NCI-H1048 (cell line): ENCODE results near the gene ARRDC1.
"Not testable (repeated sequence)": the region's sequence is repeated elsewhere in the genome, so short reads cannot be mapped to it uniquely, and the experiment has no call there.

Source experiments
- DNase-seq: peaks from one replicate; lab custom pipeline; 2025; lab: John Stamatoyannopoulos, UW

ARRDC1 gene

DNA sequence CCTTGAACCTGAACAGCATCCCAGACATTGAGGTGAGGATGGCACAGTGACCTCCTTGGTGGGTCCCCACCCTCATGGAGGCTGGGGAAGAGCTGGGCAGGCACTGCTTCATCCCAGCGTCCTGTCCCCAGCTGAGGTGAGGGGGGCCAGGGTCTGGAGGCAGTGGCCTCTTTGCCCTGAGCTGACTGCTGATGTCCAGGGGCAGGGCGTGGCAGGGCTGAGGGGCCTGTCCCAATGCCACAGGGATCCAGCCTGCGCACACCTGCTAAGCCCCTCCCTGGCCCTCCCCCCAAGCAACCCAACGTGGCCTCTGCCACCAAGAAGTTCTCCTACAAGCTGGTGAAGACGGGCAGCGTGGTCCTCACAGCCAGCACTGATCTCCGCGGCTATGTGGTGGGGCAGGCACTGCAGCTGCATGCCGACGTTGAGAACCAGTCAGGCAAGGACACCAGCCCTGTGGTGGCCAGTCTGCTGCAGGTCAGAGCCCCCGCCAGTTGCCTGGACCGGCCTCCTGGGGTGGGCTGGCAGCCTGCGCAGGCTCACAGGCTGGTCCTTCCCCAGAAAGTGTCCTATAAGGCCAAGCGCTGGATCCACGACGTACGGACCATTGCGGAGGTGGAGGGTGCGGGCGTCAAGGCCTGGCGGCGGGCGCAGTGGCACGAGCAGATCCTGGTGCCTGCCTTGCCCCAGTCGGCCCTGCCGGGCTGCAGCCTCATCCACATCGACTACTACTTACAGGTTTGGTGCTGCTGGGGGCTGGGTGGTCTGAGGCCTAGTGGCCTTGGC, 8.4 kb downstream of the ARRDC1 start:
- DNase-seq, result no peak

DNA sequence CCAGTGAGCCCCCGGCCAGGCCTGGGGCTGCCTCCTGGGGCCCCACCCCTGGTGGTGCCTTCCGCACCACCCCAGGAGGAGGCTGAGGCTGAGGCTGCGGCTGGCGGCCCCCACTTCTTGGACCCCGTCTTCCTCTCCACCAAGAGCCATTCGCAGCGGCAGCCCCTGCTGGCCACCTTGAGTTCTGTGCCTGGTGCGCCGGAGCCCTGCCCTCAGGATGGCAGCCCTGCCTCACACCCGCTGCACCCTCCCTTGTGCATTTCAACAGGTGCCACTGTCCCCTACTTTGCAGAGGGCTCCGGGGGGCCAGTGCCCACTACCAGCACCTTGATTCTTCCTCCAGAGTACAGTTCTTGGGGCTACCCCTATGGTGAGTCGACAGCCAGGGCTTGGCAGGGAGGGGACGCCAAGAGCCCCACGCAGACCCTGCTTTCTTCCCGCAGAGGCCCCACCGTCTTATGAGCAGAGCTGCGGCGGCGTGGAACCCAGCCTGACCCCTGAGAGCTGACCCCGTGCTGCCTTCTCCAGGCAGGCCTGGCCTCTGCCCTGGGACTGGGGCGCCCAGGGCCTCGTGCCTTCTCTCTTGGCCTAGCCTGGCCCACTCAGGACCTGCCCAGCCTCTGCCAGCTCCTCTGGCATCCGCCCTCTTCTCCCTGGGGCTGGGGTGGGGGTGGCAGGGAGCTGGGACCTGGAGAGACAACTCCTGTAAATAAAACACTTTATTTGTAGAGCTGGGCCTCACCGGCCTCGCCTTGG, 9.3 kb downstream of the ARRDC1 start:
- DNase-seq, result no peak

DNA sequence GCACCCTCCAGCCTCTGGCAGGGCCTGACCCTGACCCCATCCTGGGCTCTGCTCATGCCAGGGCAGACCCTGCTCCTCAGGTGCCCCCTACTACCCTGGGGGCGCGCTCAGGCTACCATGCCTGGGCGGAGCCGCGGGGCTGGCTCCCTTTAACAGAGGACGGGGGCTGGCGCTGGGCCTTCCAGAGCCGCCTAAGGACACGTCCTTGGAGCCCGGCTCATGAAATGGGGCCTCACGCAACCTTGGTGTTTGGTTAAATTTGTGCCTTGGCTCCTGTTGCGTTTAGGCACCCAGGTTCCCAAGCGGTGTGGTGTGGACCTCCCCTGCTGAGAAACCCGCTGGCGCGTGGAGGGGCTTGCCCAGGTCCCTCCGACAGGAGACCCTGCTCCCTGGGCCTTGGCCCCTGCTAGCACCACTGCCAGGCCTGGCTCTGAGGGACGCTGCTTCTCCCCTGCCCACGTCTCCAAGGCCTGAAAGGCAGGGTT, 9.9 kb downstream of the ARRDC1 start:
- DNase-seq, result no peak

DNA sequence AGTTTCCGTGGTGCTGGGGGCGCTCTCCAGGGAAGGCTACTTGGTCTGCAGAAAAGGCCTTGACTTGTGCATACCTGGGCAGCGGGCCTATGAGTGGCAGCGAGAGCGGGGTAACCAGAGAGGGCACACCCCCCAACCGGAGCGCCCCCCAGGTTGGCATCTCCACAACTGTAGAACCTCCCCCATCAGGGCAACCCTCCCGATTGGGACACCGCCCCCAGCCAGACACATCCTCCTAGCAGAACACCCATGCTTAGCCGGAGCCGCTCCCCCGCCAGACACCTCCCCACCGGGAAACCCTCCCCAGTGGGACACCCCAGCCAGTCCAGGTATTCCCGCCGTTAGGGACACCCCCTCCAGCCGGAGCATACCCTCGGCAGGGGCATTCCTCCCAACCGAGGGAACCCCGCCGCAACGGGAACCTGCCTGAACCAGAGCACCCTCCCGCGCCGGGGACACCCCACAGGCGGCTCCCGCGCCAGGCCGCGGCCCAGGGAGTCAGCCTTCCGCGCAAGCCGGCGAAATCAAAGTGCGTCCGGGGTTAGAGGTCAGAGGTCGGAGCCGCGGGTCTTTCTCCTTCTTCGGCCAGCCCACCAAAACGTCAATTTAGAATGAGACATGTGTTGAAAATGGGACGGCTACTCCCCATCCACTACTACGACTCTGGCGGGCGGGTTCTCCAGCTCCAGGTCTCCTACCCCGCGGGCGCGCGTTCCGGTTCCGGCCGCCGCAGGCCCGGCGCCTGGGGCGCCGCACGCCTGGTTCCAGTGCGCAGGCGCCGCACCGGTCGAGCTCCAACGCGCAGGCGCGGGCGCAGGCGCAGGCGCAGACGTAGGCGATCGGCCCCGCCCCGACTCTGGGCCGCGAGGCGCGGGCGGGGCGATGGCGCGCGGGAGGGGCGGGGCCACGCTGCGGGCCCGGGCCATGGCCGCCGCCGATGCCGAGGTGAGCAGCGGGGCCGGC, 12.9 kb downstream of the ARRDC1 start, which contains the start of gene EHMT1:
TSS of gene EHMT1 (plus strand) at position 901 of the 963 bp plus-strand sequence. CDS start at position 925, 24 bp downstream.
- peak; percentile 78 for DNase-seq

DNA sequence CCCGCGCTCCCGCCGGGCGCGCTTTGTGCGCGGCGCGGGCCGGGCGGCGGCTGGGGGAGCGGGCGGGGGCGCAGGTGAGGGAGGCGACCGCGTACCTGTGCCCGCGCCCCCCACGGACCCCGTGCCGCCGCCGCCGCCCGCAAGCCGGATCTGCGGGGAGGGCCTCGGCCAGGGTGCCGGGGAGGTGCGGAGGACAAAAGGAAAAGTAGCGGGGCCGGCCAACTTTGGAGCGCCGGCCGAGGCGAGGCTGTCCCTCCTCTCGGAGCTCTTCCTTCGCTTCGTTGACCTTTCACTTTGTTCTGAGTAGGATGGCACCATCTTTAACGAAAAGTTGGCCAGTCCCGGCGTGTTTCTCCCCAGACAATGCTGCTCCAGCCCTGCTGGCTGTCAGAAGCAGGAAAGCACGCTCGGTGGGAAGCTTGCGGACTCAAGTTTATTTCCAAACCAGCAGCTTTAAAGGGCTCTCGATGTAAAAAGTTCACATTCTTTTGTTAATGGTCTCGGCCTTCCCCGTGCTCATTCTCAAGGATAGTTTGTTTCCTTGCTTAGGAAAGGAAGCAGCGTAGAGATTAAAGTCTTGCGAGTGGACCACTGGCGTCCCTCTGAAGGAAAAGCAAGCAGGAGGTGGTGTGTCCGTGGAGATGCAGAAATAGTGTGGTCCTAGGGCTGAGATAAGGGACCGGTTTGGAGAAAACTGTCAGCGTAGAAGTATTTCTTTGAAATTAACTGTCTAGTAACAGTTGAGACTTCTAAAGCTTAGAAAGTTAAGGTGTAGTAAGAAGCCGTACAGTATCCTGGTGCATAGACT, 14.0 kb downstream of the ARRDC1 start:
- no peak for DNase-seq

DNA sequence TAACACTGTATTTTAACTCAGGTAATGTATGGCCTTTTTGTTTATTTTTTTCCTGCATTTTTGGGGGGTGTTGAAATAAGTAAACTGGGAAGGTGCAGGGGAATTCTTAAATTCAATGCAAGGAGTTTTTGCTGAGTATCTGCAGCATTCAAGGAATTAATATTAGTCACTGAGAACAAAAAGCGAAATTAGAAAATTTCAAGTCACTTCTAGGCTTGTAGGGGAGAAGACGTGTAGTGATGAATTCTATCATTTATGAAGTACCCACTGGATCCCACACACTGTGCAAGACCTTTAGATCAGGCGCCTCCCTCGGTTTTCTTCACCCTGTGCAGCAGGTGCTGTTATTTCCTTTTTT, 14.5 kb downstream of the ARRDC1 start:
- no peak for DNase-seq

DNA sequence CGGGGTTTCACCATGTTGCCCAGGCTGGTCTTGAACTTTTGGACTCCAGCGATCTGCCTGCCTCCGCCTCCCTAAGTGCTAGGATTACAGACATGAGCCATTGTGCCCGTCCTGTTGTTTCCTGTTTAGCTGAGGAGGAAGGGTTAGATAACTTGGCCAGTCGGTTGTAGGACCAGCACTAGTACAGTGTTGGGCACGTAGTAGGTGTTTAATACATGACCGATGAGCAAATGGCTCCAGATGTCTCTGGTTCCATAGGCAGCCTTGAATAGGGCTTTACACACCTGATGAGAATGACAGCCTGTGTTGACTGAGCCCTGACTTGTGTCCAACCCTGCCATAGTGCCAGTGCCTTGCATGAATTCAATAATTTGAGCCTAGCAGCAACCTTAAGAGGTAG, 15.1 kb downstream of the ARRDC1 start:
- no peak for DNase-seq

DNA sequence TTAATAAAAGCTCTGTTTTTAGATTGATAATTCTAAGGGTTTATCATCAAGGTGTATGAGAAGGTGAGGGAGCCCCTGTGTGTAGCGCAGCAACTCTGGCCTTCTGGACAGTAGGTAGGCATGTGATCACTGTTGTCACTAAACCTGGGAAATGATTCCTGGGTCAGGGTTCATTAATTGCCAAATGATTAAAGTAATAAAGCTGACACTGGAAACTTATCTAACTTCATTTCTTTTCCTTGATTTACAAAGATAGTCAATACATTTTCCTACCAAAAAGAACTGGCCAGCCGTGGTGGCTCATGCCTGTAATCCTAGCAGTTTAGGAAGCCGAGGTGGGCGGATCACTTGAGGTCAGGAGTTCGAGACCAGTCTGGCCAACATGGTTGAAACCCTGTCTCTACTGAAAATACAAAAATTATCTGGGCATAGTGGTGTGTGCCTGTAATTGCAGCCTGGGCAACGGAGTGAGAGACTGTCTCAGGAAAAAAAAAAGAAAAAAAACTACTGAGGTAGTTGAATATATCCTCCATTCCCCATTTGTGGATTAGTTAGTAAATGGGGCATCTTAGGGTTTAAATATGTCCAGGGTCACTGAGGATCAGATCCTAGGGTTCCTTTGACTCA, 15.8 kb downstream of the ARRDC1 start:
- DNase-seq, result no peak

DNA sequence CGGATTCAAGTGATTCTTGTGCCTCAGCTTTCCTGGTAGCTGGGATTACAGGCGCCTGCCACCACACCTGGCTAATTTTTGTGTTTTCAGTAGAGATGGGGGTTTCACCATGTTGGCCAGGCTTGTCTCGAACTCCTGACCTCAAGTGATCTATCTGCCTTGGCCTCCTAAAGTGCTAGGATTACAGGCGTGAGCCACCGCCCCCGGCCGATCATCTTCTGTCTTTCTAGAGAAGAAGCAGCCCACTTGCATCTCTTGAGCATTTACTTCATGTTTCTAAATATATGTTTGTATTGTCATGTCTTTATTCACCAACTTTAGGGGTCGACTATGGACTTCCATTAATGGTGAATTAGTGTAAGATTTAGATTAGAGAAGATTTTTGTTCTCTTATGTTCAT, 16.7 kb downstream of the ARRDC1 start:
- DNase-seq, result not testable (repeated sequence)

DNA sequence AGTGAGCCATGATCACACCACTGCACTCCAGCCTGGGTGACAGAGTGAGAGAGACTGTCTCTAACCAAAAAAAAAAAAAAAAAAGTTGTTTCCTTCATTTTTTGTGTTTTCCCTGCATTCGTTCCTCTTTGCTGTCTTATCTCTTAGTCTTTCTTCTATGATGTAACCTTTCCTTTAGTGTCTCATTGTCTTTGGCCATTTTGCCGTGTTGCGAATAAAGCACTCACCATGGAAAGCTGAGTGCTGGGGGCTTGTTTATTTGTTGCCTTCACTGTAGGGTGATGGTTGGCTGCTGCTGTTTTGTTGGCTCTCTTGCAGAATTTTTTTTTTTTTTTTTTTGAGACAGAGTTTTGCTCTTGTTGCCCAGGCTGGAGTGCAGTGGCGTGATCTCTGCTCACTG, 21.0 kb downstream of the ARRDC1 start:
- DNase-seq, result no peak

DNA sequence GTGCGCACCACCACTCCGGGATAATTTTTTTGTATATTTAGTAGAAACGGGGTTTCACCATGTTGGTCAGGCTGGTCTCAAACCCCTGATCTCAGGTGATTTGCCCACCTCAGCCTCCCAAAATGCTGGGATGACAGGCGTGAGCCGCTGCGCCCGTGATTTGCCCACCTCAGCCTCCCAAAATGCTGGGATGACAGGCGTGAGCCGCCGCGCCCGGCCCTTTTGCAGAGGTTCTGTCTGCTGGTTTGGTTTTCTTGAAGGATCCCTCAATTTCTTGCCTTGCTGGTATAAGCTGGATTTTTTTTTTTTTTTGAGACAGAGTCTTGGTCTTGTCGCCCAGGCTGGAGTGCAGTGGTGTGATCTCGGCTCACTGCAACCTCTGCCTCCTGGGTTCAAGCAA, 21.9 kb downstream of the ARRDC1 start:
- not testable (repeated sequence) for DNase-seq

DNA sequence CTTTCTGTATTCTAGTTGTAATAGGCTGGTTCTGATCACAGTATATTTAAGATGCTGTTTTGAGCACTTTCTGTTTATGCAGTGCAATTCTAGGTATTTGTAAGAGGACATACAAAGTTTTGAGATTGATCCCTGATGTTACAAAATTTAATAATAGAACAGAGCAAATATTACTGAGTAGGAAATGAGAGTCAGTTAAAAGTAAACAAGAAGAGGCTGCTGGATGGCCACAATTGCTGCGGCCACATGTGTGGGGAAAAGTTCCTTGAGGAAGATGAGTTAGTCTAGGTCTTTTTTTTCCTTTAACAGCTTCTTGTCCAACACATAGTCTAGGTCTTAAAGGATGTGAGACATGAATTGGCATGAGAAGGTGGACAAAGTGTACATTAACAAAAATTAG, 24.6 kb downstream of the ARRDC1 start:
- DNase-seq, result no peak

DNA sequence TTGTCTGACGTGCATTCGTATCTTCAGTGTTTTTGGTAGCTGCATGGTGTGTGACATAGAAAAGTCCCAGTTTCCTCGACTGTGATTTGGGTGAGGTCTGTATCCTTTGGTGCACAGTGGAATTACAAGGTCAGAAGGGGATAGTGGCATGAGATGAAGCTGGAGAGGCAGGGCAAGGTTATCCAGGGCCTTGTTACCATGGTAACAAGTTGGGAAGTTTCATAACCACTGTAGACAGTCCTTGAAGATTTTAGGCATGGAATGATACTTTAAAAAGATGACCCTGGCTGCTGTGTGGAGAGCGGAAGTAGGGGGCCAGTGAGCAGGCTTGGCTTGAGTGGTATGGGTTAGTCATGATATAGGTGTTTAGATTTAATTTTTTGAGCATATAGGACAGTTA, 25.2 kb downstream of the ARRDC1 start:
- no peak for DNase-seq

DNA sequence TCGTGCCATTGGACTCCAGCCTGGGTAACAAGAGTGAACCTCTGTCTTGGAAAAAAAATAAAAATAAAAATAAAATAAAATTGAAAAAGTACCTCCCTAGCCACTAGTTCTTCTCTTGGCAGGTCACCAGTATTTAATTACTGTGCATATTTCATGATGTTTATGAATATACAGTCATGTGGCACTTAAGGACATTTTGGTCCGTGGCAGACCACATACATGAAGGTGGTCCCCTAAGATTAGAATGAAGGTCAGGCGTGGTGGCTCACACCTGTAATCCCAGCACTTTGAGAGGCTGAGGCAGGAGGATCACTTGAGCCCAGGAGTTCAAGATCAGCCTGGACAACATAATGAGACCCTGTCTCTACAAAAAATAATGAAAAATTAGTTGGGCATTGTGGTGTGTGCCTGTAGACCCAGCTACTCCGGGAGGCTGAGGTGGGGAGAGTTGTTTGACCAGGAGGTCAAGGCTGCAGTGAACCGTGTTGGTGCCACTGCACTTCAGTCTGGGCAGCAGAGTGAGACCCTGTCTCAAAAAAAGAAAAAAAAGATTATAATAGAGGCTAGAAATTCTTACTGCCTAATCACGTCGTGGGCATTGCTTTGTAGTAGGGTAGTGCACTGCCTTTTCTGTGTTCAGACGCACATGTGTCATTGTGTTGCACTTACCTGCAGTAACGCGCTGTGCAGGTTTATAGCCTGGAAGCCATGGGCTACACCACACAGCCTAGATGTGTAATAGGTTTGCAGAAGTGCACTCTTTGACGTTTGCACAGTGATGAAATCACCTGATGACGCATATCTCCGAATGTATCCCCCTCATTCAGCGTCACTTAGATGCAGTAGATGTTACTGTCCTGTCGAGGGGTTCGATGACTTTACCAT, 26.1 kb downstream of the ARRDC1 start:
- DNase-seq, result no peak

DNA sequence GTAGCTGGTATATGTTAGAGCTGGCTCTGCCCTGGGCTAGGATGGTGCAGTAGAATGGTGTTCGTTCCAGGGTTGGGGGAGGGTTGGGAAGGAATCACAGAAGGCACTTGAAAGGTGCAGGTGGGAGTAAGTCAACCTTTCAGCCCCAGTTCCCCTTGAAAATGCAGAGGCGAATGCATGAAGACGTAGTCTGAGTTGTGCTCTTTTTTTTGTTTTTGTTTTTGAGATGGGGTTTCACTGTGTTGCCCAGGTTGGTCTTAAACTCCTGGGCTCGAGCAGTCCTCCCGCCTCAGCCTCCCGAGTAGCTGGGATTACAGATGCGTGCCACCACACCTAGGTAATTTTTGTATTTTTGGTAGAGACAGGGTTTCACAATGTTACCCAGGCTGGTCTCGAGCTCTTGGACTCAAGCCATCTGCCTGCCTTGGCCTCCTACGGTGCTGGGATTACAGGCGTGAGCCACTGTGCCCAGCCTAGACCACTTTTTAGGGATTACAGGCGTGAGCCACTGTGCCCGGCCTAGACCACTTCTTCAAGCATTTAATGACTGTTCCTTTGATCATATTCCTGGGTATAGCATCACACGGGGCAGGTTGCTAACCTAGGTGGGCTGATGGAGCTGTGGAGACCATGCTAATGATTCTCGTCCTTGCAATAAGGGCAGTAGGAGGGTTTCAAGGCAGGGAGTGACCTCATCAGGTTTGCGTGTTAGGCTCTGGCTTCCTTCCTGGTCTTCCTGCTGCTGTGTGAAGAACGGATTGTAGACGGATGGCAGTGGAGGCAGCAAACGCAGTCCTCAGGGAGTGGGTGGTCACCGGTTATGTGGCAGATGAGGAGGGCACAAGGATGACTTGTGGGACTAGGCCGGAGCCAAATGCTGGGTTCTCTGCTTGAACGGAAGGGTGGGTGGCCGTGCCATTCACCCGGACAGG, 27.0 kb downstream of the ARRDC1 start:
- DNase-seq, result no peak

DNA sequence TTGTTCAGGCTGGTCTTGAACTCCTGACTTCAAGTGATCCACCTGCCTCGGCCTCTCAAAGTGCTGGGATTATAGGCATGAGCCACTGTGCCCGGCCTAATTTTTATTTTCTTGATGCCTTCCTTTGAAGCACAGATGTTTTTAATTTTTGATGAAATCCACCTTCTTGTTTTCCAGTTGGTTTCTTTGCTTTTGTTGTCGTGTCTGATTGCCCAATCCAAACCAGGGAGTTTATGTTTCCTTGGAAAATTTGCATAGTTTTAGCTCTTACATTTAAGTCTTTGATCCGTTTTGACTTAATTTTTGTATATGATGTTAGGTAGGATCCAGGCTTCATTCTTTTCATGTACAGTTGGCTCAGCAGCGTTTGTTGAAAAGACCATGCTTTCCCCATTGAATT, 28.5 kb downstream of the ARRDC1 start:
- no peak for DNase-seq

DNA sequence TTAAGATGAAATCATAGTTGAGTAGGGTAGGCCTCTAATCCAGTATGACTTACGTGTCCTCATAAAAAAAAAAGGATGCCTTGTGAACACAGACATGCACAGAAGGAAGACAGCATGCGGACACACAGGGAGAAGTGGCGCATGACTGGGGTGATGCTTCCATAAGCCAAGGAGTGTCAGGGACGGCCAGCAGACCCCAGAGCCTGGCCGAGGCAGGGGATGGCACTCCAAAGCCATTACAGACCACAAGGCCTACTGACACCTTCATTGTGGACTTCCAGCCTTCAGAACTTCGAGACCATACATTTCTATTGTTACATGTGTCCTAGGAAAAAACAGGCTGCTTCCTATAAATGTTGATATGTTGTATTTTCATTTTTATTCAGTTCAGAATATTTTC, 33.2 kb downstream of the ARRDC1 start:
- DNase-seq, result no peak

DNA sequence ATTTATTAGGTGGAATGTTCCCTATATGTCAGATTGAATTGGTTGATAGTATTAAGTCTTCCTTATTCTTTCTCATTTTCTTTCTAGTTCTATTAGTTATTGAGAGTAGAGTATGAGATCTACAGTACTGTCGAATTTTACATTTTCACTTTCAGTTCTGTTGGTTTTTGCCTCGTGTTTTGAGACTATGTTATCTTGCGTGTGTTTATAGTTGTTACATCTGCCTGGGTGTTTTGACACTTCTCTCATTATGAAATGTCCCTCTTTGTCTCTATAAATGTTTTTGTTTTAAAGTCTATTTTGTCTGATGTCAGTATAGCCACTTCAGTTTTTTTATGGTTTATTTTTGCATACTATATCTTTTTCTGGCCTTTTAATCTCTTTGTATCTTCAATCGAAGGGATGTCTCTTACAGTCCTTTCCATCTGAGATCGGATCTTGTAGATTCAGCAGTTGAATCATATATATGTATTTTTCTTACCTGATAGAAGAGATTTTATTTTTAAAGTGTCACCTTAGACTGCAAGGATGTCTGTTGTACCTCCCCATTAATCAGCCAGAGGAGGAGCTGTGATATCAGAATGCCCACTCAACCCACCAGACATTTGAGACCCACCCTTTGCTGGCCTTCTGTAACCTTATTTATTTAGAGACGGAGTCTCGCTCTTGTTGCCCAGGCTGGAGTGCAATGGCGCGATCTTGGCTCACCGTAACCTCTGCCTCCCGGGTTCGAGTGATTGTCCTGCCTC, 34.0 kb downstream of the ARRDC1 start:
- no peak for DNase-seq
